ENCODE results near the gene TMEM233. TPM values are rescaled to one million over a fixed set of nuclear protein-coding genes. Genes with fewer than 3 reads are reported as not detected.

TMEM233 gene
- polyA plus RNA-seq, 1 of the 3 experiments (the other 2 are of a cell fraction) = 2.6 TPM

DNA sequence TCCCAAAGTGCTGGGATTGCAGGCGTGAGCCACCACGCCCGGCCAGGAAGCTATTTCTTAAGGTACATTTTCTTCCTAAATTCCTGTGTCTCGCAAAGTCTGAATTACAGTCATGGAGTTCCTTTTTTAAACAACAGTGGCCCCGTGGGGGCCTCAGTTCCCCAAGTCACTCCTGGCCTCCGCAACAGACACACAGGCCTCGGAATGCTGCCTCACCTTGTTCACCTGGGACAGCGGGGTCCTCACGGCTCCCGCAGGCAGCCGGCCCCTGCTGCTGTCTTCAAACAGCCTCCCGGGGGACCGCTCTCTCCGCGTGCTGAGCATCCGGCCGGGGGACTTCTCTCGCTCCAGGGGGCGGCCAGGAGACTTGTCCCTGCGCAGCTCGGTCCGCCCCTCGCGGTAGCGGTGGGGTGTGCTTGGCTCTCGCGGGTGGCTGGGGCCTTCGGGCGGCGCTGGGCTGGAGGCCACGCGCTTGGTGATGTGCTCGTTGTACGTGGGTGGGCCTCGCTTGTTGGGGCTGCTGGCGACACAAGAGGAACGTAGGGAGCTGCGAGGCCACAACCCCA, 96.4 kb downstream of the TMEM233 start (continued):
- TF ChIP-seq, protein P1, sequence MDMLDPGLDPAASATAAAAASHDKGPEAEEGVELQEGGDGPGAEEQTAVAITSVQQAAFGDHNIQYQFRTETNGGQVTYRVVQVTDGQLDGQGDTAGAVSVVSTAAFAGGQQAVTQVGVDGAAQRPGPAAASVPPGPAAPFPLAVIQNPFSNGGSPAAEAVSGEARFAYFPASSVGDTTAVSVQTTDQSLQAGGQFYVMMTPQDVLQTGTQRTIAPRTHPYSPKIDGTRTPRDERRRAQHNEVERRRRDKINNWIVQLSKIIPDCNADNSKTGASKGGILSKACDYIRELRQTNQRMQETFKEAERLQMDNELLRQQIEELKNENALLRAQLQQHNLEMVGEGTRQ (IDR thresholded peaks at IDR 0.05; ENCODE audit: borderline replicate concordance, low read depth, low read length) = no peak
- TF ChIP-seq MEF2A (IDR thresholded peaks at IDR 0.05; ENCODE audit: borderline replicate concordance, low read depth) = no peak
- no peak for TF ChIP-seq GABPA (IDR thresholded peaks at IDR 0.05; ENCODE audit: low read depth)

DNA sequence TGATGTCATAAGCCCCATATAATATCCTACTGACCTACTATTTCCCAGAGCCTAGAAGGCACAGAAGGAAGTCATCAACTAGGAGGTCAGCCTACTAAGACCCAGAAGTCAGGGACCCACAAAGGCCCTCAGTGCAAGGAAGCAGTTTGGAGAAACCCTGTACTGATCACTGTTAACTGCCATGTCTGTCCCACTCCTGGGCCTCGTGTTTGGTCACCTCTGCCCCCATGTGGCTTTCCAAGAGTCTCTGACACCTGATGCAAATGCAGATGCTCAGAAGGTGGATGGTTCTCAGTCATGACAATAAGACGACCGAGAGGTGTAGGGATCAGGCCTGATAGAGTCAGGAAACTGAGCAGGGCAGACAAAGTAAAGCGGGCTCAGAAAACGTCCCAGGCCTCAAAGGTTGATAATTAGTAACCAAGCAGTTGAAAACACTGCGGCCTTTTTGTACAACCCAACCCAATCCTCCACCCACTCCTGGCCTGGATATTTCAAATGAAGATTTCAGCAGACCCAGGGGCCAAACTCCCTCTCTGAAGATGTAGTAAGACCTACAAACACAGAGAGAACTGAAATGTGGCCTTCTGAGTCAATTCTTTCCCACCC, 97.7 kb downstream of the TMEM233 start:
- whole genome bisulfite sequencing (ENCODE audit: low lambda C conversion rate) = 98% methylated on average over 6 of the region's 6 CpGs
- no peak overlapping the region for H2AFZ ChIP-seq (ENCODE audit: low read depth)
- H3K4me3 ChIP-seq (ENCODE audit: low read depth in 2 of 2, low read length in 1 of 2) = no peak overlapping the region
- H3K27me3 ChIP-seq (ENCODE audit: insufficient read depth) = no peaks in the 10 kb centered on the region
- H3K9ac ChIP-seq = no peak overlapping the region
- H4K20me1 ChIP-seq (ENCODE audit: insufficient read depth) = peaks cover 4% of the 10 kb centered on the region; the same call in 1 of the 2 replicates
- no peaks in the 10 kb centered on the region for H3K79me2 ChIP-seq (ENCODE audit: insufficient read depth)
- H3K9me3 ChIP-seq = no peaks in the 10 kb centered on the region
- DNase-seq = no peak
- H3K4me2 ChIP-seq = no peak overlapping the region
- CTCF ChIA-PET = no interaction called here
- H3K9me2 ChIP-seq = no peaks in the 10 kb centered on the region
- H3F3A ChIP-seq (replicated peaks; ENCODE audit: insufficient read depth) = peaks cover 20% of the 10 kb centered on the region
- TF ChIP-seq RAD21 (IDR thresholded peaks at IDR 0.05; ENCODE audit: low read length) (no peak), NFIC (IDR thresholded peaks at IDR 0.05; ENCODE audit: borderline replicate concordance) (no peak), EZH2phosphoT487 (IDR thresholded peaks at IDR 0.05; ENCODE audit: borderline replicate concordance, low read depth) (no peak), TCF12 (IDR thresholded peaks at IDR 0.05) (no peak), TAF1 (IDR thresholded peaks at IDR 0.05; ENCODE audit: borderline replicate concordance, low read depth, low read length) (no peak)
- POLR2A ChIA-PET = no interaction called here
- H3K36me3 ChIP-seq (replicated peaks in 1 of 2; ENCODE audit: control insufficient read depth in 1 of 2, insufficient read depth in 2 of 2, low read length in 1 of 2) = no peaks in the 10 kb centered on the region
- peaks cover 18 to 20% of the 10 kb centered on the region in 2 experiments for H3K4me1 ChIP-seq (ENCODE audit: control insufficient read depth in 1 of 2, insufficient read depth in 2 of 2, low read depth in 1 of 2, low read length in 1 of 2)
- H3K27ac ChIP-seq (ENCODE audit: low read depth in 2 of 2, low read length in 1 of 2) = no peak overlapping the region; a peak in 1 of 4 replicates

DNA sequence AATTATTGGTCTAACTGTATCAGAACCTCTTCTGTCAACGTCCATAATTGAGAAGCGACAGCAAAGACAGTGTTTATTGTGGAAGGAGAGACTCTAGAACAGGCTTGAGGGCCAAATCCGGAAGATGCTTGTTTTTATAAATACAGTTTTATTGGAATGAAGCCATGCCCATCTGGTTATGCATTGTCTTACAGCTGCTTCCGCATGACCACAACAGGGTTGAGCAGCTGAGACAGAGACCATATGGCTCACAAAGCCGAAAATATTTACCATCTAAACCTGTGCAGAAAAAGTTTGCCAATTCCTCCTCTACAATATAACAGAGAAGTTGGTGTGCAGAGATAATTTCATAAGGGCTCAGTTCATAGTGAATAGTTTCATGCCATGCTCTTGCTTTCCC, 98.8 kb downstream of the TMEM233 start:
- POLR2A ChIA-PET = no interaction called here
- Histone ChIP-seq H3K27ac (ENCODE audit: low read depth in 2 of 2, low read length in 1 of 2) (peak overlapping the region; percentile 72 to 83), H3K9ac (no peak overlapping the region), H3F3A (replicated peaks; ENCODE audit: insufficient read depth) (peaks cover 20% of the 10 kb centered on the region), H3K4me3 (ENCODE audit: low read depth in 2 of 2, low read length in 1 of 2) (no peak overlapping the region), H3K27me3 (ENCODE audit: insufficient read depth) (no peaks in the 10 kb centered on the region), H2AFZ (ENCODE audit: low read depth) (no peak overlapping the region), H3K4me1 (ENCODE audit: control insufficient read depth in 1 of 2, insufficient read depth in 2 of 2, low read depth in 1 of 2, low read length in 1 of 2) (peaks cover 18 to 20% of the 10 kb centered on the region in 2 experiments), H3K9me2 (no peaks in the 10 kb centered on the region), H4K20me1 (ENCODE audit: insufficient read depth) (peaks cover 4% of the 10 kb centered on the region; the same call in 1 of the 2 replicates), H3K9me3 (no peaks in the 10 kb centered on the region), H3K4me2 (peak overlapping the region; percentile 63), H3K36me3 (replicated peaks in 1 of 2; ENCODE audit: control insufficient read depth in 1 of 2, insufficient read depth in 2 of 2, low read length in 1 of 2) (no peaks in the 10 kb centered on the region), H3K79me2 (ENCODE audit: insufficient read depth) (no peaks in the 10 kb centered on the region)
- CTCF ChIA-PET = no interaction called here
- TF ChIP-seq ELF1 (IDR thresholded peaks at IDR 0.05) (peak; percentile 61), TCF12 (IDR thresholded peaks at IDR 0.05) (peak; percentile 96), POLR2AphosphoS5 (IDR thresholded peaks at IDR 0.05; ENCODE audit: low read depth, low read length) (peak; percentile 67; the same call in 1 of the 2 replicates), TAF1 (IDR thresholded peaks at IDR 0.05; ENCODE audit: borderline replicate concordance, low read depth, low read length) (no peak), JUND (IDR thresholded peaks at IDR 0.05) (peak; percentile 45), FOXM1 (IDR thresholded peaks at IDR 0.05; ENCODE audit: low read depth) (0 out of 2 replicates have a peak, but pooled peaks have one; percentile 43), NFIC (IDR thresholded peaks at IDR 0.05; ENCODE audit: borderline replicate concordance) (peak; percentile 89), EP300 (IDR thresholded peaks at IDR 0.05; ENCODE audit: borderline replicate concordance in 1 of 2, low read depth in 1 of 2, low read length in 1 of 2) (no peak), FOSL2 (IDR thresholded peaks at IDR 0.05; ENCODE audit: borderline replicate concordance, low read depth) (no peak), TEAD4 (IDR thresholded peaks at IDR 0.05; ENCODE audit: borderline replicate concordance, insufficient read depth) (no peak)
- TF ChIP-seq, protein P2, sequence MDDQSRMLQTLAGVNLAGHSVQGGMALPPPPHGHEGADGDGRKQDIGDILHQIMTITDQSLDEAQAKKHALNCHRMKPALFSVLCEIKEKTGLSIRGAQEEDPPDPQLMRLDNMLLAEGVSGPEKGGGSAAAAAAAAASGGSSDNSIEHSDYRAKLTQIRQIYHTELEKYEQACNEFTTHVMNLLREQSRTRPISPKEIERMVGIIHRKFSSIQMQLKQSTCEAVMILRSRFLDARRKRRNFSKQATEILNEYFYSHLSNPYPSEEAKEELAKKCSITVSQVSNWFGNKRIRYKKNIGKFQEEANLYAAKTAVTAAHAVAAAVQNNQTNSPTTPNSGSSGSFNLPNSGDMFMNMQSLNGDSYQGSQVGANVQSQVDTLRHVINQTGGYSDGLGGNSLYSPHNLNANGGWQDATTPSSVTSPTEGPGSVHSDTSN (IDR thresholded peaks at IDR 0.05) = peak; percentile 84
- DNase-seq = peak; percentile 39
- WGBS (ENCODE audit: low lambda C conversion rate) = 41% methylated on average over 5 of the region's 5 CpGs
